ENCODE results near the gene MYO19. TPM values are rescaled to one million over a fixed set of nuclear protein-coding genes. Genes with fewer than 3 reads are reported as not detected.

The MYO19 gene
- total and polyA plus RNA-seq, 4 donors, result 8.7 to 47.2 (median 20.8) TPM

DNA sequence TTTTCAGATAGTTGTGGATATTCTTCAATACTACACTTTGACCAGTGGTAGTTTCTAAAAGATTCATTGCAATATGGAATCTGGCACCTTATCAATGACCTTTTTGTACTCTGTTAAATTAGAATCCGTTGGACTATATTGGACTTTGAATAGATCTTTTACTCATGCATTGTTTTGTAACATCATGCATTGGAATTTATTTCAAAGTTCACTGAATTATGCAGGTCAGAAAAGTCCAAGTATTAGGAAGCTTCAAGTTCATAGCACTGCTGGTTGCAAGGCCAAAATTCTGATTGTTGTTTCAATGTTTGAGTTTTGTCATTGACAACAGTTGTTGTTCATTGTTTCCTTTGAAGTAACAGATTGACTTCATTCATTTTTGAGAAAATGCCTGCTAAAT lies 49.1 kb upstream of the MYO19 start:
- Histone ChIP-seq H3K4me3 (ENCODE audit: low read depth in 1 of 3, low read length in 3 of 3) (no peak overlapping the region), H3K9me3 (ENCODE audit: control insufficient read depth in 4 of 4, low read length in 3 of 4) (no peaks in the 10 kb centered on the region), H3K4me1 (ENCODE audit: control insufficient read depth in 4 of 4, insufficient read depth in 4 of 4, low read length in 3 of 4) (peaks cover 5 to 16% (median 11%) of the 10 kb centered on the region in 4 donors), H3K27ac (ENCODE audit: low read depth in 1 of 2, low read length in 2 of 2) (no peak overlapping the region), H3K36me3 (ENCODE audit: control insufficient read depth in 4 of 4, insufficient read depth in 3 of 4, low read depth in 1 of 4, low read length in 3 of 4) (peaks cover 20 to 63% (median 42%) of the 10 kb centered on the region in 4 donors), H3K9ac (ENCODE audit: low read depth in 1 of 2, low read length in 2 of 2) (no peak overlapping the region), H3K27me3 (ENCODE audit: control insufficient read depth in 4 of 4, insufficient read depth in 4 of 4, low read length in 3 of 4) (no peaks in the 10 kb centered on the region)
- TF ChIP-seq FOXA2 (IDR thresholded peaks at IDR 0.05) (no peak), YY1 (IDR thresholded peaks at IDR 0.05) (peak; percentile 29), TAF1 (conservative IDR thresholded peaks at IDR 0.05) (no peak), RXRA (IDR thresholded peaks at IDR 0.05) (peak; percentile 94 to 96), FOXA1 (IDR thresholded peaks at IDR 0.05) (no peak), GABPA (IDR thresholded peaks at IDR 0.05 in 1 of 2, conservative IDR thresholded peaks at IDR 0.05 in 1 of 2) (peak in 1 of 2 donors; percentile 44), HNF4G (IDR thresholded peaks at IDR 0.05) (peak; percentile 82), ATF3 (IDR thresholded peaks at IDR 0.05) (peak; percentile 68), RAD21 (IDR thresholded peaks at IDR 0.05) (peak; percentile 15 to 21), MAX (IDR thresholded peaks at IDR 0.05) (peak; percentile 50), HNF4A (conservative IDR thresholded peaks at IDR 0.05) (peak; percentile 98), NR2F2 (IDR thresholded peaks at IDR 0.05) (peak; percentile 46), JUND (IDR thresholded peaks at IDR 0.05) (peak; percentile 77 to 82), EGR1 (IDR thresholded peaks at IDR 0.05; ENCODE audit: low read depth in 2 of 2) (no peak), SP1 (IDR thresholded peaks at IDR 0.05) (peak; percentile 80)
- TF ChIP-seq, protein P1, sequence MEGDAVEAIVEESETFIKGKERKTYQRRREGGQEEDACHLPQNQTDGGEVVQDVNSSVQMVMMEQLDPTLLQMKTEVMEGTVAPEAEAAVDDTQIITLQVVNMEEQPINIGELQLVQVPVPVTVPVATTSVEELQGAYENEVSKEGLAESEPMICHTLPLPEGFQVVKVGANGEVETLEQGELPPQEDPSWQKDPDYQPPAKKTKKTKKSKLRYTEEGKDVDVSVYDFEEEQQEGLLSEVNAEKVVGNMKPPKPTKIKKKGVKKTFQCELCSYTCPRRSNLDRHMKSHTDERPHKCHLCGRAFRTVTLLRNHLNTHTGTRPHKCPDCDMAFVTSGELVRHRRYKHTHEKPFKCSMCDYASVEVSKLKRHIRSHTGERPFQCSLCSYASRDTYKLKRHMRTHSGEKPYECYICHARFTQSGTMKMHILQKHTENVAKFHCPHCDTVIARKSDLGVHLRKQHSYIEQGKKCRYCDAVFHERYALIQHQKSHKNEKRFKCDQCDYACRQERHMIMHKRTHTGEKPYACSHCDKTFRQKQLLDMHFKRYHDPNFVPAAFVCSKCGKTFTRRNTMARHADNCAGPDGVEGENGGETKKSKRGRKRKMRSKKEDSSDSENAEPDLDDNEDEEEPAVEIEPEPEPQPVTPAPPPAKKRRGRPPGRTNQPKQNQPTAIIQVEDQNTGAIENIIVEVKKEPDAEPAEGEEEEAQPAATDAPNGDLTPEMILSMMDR (IDR thresholded peaks at IDR 0.05; ENCODE audit: low read depth, low read length, missing input control), result no peak
- TF ChIP-seq, protein P2, sequence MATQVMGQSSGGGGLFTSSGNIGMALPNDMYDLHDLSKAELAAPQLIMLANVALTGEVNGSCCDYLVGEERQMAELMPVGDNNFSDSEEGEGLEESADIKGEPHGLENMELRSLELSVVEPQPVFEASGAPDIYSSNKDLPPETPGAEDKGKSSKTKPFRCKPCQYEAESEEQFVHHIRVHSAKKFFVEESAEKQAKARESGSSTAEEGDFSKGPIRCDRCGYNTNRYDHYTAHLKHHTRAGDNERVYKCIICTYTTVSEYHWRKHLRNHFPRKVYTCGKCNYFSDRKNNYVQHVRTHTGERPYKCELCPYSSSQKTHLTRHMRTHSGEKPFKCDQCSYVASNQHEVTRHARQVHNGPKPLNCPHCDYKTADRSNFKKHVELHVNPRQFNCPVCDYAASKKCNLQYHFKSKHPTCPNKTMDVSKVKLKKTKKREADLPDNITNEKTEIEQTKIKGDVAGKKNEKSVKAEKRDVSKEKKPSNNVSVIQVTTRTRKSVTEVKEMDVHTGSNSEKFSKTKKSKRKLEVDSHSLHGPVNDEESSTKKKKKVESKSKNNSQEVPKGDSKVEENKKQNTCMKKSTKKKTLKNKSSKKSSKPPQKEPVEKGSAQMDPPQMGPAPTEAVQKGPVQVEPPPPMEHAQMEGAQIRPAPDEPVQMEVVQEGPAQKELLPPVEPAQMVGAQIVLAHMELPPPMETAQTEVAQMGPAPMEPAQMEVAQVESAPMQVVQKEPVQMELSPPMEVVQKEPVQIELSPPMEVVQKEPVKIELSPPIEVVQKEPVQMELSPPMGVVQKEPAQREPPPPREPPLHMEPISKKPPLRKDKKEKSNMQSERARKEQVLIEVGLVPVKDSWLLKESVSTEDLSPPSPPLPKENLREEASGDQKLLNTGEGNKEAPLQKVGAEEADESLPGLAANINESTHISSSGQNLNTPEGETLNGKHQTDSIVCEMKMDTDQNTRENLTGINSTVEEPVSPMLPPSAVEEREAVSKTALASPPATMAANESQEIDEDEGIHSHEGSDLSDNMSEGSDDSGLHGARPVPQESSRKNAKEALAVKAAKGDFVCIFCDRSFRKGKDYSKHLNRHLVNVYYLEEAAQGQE (IDR thresholded peaks at IDR 0.05), result peak; percentile 27
- TF ChIP-seq, protein P3, sequence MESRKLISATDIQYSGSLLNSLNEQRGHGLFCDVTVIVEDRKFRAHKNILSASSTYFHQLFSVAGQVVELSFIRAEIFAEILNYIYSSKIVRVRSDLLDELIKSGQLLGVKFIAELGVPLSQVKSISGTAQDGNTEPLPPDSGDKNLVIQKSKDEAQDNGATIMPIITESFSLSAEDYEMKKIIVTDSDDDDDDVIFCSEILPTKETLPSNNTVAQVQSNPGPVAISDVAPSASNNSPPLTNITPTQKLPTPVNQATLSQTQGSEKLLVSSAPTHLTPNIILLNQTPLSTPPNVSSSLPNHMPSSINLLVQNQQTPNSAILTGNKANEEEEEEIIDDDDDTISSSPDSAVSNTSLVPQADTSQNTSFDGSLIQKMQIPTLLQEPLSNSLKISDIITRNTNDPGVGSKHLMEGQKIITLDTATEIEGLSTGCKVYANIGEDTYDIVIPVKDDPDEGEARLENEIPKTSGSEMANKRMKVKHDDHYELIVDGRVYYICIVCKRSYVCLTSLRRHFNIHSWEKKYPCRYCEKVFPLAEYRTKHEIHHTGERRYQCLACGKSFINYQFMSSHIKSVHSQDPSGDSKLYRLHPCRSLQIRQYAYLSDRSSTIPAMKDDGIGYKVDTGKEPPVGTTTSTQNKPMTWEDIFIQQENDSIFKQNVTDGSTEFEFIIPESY (IDR thresholded peaks at IDR 0.05), result peak; percentile 61
- 28% methylated on average over 1 of the region's 1 CpG for WGBS
- no peak for DNase-seq (ENCODE audit: low spot score)
